HepG2 (cell line): ENCODE data around the gene MIS18BP1. TPM values are rescaled to one million over a fixed set of nuclear protein-coding genes. Genes with fewer than 3 reads are reported as not detected.

Source experiments
- FOXK1 ChIP-seq: sonication (generic); formaldehyde crosslinking; IDR thresholded peaks from 2 replicates; pipeline ENCODE4 v1.4.0; 2020; ENCODE audit warnings: low read depth, missing genetic modification reagents, borderline replicate concordance
- KLF6 ChIP-seq: IDR thresholded peaks from 2 replicates; pipeline ENCODE4 v1.8.0; 2016; ENCODE audit warnings: missing biosample characterization, missing genetic modification reagents
- POLR2A ChIP-seq, 2 experiments: IDR thresholded peaks; 2 replicates each; pipeline ENCODE4 v1.6.1; 2011; ENCODE audit warnings: low read depth in 2 of 2, low read length in 2 of 2, mild to moderate bottlenecking in 1 of 2, moderate library complexity in 1 of 2; ENCODE audit not compliant: insufficient read depth in 1 of 2
- RAD51 ChIP-seq: fragments of 450-650 bp; IDR thresholded peaks from 2 replicates; pipeline ENCODE4 v1.6.1; 2016; ENCODE audit warnings: borderline replicate concordance
- RBFOX2 ChIP-seq: fragments of 200-400 bp; formaldehyde crosslinking; IDR thresholded peaks from 2 replicates; pipeline ENCODE4 v1.6.1; 2017; ENCODE audit warnings: low read depth, mild to moderate bottlenecking, low read length
- TCF7L2 ChIP-seq: IDR thresholded peaks from 2 replicates; pipeline ENCODE4 v1.6.1; 2011; ENCODE audit warnings: mild to moderate bottlenecking, low read depth, low read length, moderate library complexity
- ZNF263 ChIP-seq: sonication (generic); formaldehyde crosslinking; IDR thresholded peaks from 2 replicates; pipeline ENCODE4 v1.4.0; 2020; ENCODE audit warnings: missing genetic modification reagents
- ZNF547 ChIP-seq: sonication (generic); formaldehyde crosslinking; IDR thresholded peaks from 2 replicates; pipeline ENCODE4 v1.5.1; 2020; ENCODE audit warnings: mild to moderate bottlenecking, missing genetic modification reagents
- ZNF674 ChIP-seq: sonication (generic); formaldehyde crosslinking; IDR thresholded peaks from 2 replicates; pipeline ENCODE4 v1.5.0; 2020; ENCODE audit warnings: low read depth, mild to moderate bottlenecking, missing genetic modification reagents
- ZSCAN25 ChIP-seq: sonication (generic); formaldehyde crosslinking; IDR thresholded peaks from 2 replicates; pipeline ENCODE4 v1.8.0; 2022; ENCODE audit warnings: mild to moderate bottlenecking, missing genetic modification reagents
- polyA plus RNA-seq, 8 experiments: library from polyadenylated mRNA; depleted of rRNA in 3 of 8; stranded (reverse) in 7 of 8; unstranded in 1 of 8; fragments of >200 nt; fragmentation: Illumina TruSeq in 4 of 8; extraction: Trizol in 4 of 8; gene quantifications; 2 replicates each; pipeline versions ENCODE4 v1.2.1 to v1.2.3, GENCODE V29; 2011 to 2016; ENCODE audit warnings: low read depth in 4 of 8, missing spikeins in 1 of 8, mixed read lengths in 1 of 8; ENCODE audit not compliant: insufficient read depth in 1 of 8
- total RNA-seq, 5 experiments: library from RNA; depleted of rRNA; stranded (reverse); fragments of >200 nt; fragmentation: Illumina TruSeq; extraction: Trizol; gene quantifications; 2 replicates each; pipeline ENCODE4 v1.2.3, GENCODE V29; 2016; ENCODE audit warnings: low read depth in 1 of 5
- TF ChIP-seq, protein P1 (sequence below): sonication (generic); formaldehyde crosslinking; IDR thresholded peaks from 2 replicates; pipeline ENCODE4 v1.4.0; 2020; ENCODE audit warnings: missing genetic modification reagents, mild to moderate bottlenecking, borderline replicate concordance
- TF ChIP-seq, protein P2 (sequence below), 2 experiments: fragments of 450-650 bp in 1 of 2; sonication (generic) in 1 of 2; formaldehyde crosslinking in 1 of 2; IDR thresholded peaks; 2 replicates each; pipeline versions ENCODE4 v1.6.1 to v1.8.0; 2016 to 2022; ENCODE audit warnings: antibody characterized with exemption in 1 of 2, mild to moderate bottlenecking in 1 of 2, missing genetic modification reagents in 1 of 2
- TF ChIP-seq, protein P3 (sequence below): fragments of 450-650 bp; IDR thresholded peaks from 2 replicates; pipeline ENCODE4 v1.6.1; 2017
- TF ChIP-seq, protein P4 (sequence below): sonication (generic); formaldehyde crosslinking; conservative IDR thresholded peaks from 2 replicates; pipeline ENCODE4 v1.8.0; 2022; ENCODE audit warnings: low read depth, missing genetic modification reagents

The MIS18BP1 gene
- total and polyA plus RNA-seq, 2 of the 13 experiments (the other 11 are each of a cell fraction or from before 2014, with no cell fraction given): 9.5 to 36.4 TPM

DNA sequence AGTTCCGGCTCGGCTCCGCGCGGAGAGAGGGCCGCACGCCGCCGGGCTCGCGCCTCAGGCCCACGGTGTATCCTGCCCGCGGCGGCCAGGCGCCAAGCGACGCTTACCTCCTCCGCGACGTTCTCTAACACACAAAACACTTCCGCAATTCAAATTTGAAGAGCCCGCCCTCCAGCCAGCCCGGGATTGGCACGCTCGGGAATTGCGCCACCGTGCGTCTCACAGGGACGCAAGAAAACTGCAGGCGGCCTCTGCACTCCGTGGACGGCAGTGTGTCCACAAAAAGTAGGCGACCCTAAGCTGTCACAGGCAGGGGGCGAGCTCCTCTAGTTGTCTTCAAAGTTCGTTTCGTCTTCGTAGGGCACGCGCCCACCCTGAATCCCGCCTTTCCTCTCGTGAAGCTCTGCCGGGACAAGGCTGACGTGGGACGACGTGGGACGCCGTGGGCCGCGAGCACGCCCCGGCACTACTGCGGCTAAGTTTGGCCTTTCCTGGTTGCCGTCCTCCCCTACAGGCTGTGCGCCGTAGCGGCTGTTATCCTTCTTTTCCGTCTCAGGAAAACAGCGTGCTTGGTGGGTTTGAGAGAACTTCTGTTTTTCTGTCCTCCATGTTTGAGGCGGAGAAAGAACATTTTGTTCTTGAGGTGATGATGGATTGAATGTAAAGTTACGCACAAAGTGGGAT lies at the start of gene MIS18BP1 (continued):
- TF ChIP-seq, protein P1, sequence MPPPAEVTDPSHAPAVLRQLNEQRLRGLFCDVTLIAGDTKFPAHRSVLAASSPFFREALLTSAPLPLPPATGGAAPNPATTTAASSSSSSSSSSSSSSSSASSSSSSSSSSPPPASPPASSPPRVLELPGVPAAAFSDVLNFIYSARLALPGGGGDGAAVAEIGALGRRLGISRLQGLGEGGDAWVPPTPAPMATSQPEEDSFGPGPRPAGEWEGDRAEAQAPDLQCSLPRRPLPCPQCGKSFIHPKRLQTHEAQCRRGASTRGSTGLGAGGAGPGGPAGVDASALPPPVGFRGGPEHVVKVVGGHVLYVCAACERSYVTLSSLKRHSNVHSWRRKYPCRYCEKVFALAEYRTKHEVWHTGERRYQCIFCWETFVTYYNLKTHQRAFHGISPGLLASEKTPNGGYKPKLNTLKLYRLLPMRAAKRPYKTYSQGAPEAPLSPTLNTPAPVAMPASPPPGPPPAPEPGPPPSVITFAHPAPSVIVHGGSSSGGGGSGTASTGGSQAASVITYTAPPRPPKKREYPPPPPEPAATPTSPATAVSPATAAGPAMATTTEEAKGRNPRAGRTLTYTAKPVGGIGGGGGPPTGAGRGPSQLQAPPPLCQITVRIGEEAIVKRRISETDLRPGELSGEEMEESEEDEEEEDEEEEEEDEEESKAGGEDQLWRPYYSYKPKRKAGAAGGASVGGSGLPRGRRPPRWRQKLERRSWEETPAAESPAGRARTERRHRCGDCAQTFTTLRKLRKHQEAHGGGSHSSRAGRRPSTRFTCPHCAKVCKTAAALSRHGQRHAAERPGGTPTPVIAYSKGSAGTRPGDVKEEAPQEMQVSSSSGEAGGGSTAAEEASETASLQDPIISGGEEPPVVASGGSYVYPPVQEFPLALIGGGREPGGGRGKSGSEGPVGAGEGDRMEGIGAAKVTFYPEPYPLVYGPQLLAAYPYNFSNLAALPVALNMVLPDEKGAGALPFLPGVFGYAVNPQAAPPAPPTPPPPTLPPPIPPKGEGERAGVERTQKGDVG (CRISPR knock-in tag): 0 out of 2 replicates have a peak, but pooled peaks have one; percentile 91
- TF ChIP-seq RAD51 (no peak), ZNF263 (CRISPR knock-in tag) (peak; percentile 60; the same call in 1 of the 2 replicates), FOXK1 (CRISPR knock-in tag) (peak; percentile 91), RBFOX2 (peak; percentile 85), POLR2A (IDR thresholded peaks at IDR 0.05; ENCODE audit: insufficient read depth in 1 of 2, low read depth in 2 of 2, low read length in 2 of 2) (peak; percentile 64 to 78), KLF6 (CRISPR knock-in tag) (peak; percentile 96), TCF7L2 (no peak), ZNF547 (CRISPR knock-in tag) (peak; percentile 93), ZSCAN25 (CRISPR knock-in tag) (no peak), ZNF674 (CRISPR knock-in tag) (peak; percentile 69; the same call in 1 of the 2 replicates)
- TF ChIP-seq, protein P2, sequence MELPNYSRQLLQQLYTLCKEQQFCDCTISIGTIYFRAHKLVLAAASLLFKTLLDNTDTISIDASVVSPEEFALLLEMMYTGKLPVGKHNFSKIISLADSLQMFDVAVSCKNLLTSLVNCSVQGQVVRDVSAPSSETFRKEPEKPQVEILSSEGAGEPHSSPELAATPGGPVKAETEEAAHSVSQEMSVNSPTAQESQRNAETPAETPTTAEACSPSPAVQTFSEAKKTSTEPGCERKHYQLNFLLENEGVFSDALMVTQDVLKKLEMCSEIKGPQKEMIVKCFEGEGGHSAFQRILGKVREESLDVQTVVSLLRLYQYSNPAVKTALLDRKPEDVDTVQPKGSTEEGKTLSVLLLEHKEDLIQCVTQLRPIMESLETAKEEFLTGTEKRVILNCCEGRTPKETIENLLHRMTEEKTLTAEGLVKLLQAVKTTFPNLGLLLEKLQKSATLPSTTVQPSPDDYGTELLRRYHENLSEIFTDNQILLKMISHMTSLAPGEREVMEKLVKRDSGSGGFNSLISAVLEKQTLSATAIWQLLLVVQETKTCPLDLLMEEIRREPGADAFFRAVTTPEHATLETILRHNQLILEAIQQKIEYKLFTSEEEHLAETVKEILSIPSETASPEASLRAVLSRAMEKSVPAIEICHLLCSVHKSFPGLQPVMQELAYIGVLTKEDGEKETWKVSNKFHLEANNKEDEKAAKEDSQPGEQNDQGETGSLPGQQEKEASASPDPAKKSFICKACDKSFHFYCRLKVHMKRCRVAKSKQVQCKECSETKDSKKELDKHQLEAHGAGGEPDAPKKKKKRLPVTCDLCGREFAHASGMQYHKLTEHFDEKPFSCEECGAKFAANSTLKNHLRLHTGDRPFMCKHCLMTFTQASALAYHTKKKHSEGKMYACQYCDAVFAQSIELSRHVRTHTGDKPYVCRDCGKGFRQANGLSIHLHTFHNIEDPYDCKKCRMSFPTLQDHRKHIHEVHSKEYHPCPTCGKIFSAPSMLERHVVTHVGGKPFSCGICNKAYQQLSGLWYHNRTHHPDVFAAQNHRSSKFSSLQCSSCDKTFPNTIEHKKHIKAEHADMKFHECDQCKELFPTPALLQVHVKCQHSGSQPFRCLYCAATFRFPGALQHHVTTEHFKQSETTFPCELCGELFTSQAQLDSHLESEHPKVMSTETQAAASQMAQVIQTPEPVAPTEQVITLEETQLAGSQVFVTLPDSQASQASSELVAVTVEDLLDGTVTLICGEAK (IDR thresholded peaks at IDR 0.05): no peak
- TF ChIP-seq, protein P2 (CRISPR knock-in tag; IDR thresholded peaks at IDR 0.05): peak; percentile 89
- TF ChIP-seq, protein P3, sequence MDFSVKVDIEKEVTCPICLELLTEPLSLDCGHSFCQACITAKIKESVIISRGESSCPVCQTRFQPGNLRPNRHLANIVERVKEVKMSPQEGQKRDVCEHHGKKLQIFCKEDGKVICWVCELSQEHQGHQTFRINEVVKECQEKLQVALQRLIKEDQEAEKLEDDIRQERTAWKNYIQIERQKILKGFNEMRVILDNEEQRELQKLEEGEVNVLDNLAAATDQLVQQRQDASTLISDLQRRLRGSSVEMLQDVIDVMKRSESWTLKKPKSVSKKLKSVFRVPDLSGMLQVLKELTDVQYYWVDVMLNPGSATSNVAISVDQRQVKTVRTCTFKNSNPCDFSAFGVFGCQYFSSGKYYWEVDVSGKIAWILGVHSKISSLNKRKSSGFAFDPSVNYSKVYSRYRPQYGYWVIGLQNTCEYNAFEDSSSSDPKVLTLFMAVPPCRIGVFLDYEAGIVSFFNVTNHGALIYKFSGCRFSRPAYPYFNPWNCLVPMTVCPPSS: no peak
- TF ChIP-seq, protein P4, sequence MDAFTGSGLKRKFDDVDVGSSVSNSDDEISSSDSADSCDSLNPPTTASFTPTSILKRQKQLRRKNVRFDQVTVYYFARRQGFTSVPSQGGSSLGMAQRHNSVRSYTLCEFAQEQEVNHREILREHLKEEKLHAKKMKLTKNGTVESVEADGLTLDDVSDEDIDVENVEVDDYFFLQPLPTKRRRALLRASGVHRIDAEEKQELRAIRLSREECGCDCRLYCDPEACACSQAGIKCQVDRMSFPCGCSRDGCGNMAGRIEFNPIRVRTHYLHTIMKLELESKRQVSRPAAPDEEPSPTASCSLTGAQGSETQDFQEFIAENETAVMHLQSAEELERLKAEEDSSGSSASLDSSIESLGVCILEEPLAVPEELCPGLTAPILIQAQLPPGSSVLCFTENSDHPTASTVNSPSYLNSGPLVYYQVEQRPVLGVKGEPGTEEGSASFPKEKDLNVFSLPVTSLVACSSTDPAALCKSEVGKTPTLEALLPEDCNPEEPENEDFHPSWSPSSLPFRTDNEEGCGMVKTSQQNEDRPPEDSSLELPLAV: peak; percentile 93
